ENCODE data around the gene GBGT1. TPM values are rescaled to one million over a fixed set of nuclear protein-coding genes. Genes with fewer than 3 reads are reported as not detected.

The GBGT1 gene
- total RNA-seq, 1 donor from 2014 or later, result 13.4 TPM

DNA sequence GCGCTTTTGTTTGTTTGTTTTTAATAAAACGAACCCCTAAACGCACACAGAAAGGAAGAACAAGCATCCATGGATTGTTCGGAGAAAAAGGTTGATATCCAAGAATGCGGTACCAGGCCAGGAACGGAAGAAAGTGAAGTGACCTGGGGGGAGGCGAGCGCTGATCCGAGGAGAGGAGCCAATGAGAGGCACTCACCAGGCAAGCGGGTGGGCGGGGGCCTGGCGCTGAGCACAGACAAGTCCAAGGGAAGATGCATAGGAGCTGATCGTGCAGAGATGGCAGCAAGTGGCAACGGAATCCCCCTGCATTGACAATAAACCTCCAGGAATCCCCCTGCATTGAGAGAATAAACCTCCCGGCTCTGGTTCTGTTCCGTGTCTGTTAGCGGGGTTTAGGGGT, 36.9 kb upstream of the GBGT1 start:
- Histone ChIP-seq H3K36me3 (no peaks in the 10 kb centered on the region), H3K4me1 (no peaks in the 10 kb centered on the region), H3K27ac (no peak overlapping the region), H3K4me3 (no peak overlapping the region), H3K9me3 (no peaks in the 10 kb centered on the region), H3K27me3 (no peaks in the 10 kb centered on the region)
- intact Hi-C loops (cut with DNase I), result no loop called here
- peak in 1 of 2 donors; percentile 55 for DNase-seq (ENCODE audit: low spot score in 2 of 2)
- TF ChIP-seq, protein P1, sequence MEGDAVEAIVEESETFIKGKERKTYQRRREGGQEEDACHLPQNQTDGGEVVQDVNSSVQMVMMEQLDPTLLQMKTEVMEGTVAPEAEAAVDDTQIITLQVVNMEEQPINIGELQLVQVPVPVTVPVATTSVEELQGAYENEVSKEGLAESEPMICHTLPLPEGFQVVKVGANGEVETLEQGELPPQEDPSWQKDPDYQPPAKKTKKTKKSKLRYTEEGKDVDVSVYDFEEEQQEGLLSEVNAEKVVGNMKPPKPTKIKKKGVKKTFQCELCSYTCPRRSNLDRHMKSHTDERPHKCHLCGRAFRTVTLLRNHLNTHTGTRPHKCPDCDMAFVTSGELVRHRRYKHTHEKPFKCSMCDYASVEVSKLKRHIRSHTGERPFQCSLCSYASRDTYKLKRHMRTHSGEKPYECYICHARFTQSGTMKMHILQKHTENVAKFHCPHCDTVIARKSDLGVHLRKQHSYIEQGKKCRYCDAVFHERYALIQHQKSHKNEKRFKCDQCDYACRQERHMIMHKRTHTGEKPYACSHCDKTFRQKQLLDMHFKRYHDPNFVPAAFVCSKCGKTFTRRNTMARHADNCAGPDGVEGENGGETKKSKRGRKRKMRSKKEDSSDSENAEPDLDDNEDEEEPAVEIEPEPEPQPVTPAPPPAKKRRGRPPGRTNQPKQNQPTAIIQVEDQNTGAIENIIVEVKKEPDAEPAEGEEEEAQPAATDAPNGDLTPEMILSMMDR (IDR thresholded peaks at IDR 0.05), result no peak

DNA sequence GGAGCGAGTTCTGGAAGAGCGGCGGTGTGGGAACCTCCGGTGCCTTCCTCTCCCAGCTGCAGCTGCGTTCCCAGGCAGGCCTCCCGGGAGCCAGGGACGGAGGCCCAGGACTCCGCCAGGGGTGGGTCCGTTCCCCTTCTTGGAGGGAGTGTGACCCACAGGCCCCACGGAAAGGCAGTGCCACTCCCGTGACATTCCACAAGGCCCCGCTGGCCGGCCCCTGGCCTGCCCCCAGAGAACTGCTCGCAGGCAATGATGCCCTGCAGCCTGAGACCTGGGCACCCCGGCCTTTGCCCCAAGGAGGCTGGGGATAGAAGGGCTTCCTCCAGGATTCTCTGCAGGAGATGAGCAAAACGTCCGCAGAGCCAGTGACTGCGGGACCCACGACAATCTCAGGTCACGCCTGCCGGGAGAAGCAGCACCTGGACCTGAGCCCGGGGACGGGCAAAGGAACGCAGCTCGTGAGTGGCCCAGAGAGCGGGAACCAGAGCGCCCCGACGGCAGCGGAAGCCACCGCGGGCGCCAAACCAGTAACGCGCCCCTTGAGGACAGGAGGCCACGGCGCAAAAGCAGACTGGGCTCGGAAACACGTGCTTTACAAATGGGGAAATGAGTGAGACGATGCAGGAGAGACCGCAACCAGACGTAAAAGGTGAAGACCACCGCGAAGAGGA, 36.1 kb upstream of the GBGT1 start:
- TF ChIP-seq, protein P1 (IDR thresholded peaks at IDR 0.05), result peak in 1 of 3 experiments; percentile 31
- H3K4me3 ChIP-seq, result peak overlapping the region in 1 of 2 donors; percentile 58

DNA sequence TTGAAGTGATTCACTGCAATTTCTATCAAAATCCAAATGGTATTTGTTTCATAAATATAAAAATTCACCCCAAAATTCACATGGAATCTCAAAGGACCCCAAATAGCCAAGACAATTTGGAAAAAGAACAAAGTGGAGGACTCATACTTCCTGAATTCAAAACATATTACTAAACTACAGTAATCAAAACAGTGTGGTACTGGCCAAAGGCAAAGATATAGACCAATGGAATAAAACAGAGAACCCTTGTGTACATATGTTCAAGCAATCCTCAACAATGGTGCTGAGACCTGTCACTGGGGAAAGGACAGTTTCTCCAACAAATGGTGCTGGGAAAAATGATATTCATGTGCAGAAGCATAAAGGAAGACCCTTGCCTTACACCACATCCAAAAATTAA, 31.3 kb upstream of the GBGT1 start:
- no peaks in the 10 kb centered on the region for H3K4me1 ChIP-seq
- H3K27ac ChIP-seq, result no peak overlapping the region
- no peaks in the 10 kb centered on the region for H3K36me3 ChIP-seq
- DNase-seq (ENCODE audit: low spot score in 2 of 2), result no peak
- H3K9me3 ChIP-seq, result peaks cover 0 to 5% of the 10 kb centered on the region in 2 donors
- TF ChIP-seq, protein P1 (IDR thresholded peaks at IDR 0.05), result no peak
- intact Hi-C loops (cut with DNase I), result no loop called here
- H3K4me3 ChIP-seq, result no peak overlapping the region
- no peaks in the 10 kb centered on the region for H3K27me3 ChIP-seq

More for the DNA sequence above, 36.1 kb upstream of the GBGT1 start:
- H3K9me3 ChIP-seq, result peaks cover 0 to 5% of the 10 kb centered on the region in 2 donors
- H3K36me3 ChIP-seq, result no peaks in the 10 kb centered on the region
- DNase-seq (ENCODE audit: low spot score in 2 of 2), result peak in 1 of 2 donors; percentile 60
- intact Hi-C loops (cut with DNase I), result no loop called here
- no peaks in the 10 kb centered on the region for H3K4me1 ChIP-seq
- peak overlapping the region in 1 of 2 donors; percentile 28 for H3K27ac ChIP-seq
- H3K27me3 ChIP-seq, result no peaks in the 10 kb centered on the region

DNA sequence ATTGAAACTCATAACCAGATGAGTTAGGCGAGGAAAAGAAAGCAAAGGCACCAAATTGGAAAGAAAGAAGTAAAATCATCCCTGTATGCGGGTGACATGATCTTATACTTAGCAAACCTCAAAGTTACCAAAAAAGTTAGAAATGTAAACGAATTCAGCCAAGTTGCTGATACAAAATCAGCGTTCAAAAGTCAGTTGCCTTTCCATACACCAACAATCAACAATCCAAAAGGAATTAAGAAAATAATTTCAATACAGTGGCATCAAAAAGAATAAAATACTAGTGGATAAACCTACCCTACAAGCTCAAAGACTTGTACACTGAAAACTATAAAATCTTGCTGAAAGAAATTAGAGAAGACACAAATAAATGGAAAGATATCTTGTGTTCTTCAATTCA, 30.9 kb upstream of the GBGT1 start:
- Histone ChIP-seq H3K4me1 (no peaks in the 10 kb centered on the region), H3K27me3 (no peaks in the 10 kb centered on the region), H3K27ac (no peak overlapping the region), H3K9me3 (peaks cover 0 to 5% of the 10 kb centered on the region in 2 donors), H3K4me3 (no peak overlapping the region), H3K36me3 (no peaks in the 10 kb centered on the region)
- no peak for DNase-seq (ENCODE audit: low spot score in 2 of 2)
- TF ChIP-seq, protein P1 (IDR thresholded peaks at IDR 0.05), result no peak
- intact Hi-C loops (cut with DNase I), result no loop called here

DNA sequence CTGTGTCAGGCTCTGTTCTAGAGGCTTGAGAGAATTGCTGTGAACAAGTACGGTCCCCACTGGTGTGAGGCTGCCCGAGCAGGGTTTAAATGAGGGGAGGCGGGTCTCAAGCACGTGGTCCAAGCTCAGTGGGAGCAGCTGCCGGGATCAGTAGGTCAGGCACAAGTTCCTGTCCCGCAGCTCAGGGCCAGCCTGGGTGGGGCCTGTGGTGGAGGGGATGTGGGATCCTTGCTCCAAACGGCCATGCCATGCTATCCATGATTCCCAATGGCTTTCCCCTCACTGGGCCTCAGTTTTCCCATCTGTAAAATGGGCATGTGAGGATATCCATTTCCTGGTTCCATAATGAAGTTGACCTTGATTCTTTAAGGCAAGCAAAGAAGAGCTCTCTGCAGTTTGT, 28.3 kb upstream of the GBGT1 start:
- Histone ChIP-seq H3K9me3 (peaks cover 0 to 5% of the 10 kb centered on the region in 2 donors), H3K4me1 (no peaks in the 10 kb centered on the region), H3K27ac (no peak overlapping the region), H3K36me3 (no peaks in the 10 kb centered on the region), H3K4me3 (no peak overlapping the region), H3K27me3 (no peaks in the 10 kb centered on the region)
- TF ChIP-seq, protein P1 (IDR thresholded peaks at IDR 0.05), result no peak
- peak in 1 of 2 donors; percentile 40 for DNase-seq (ENCODE audit: low spot score in 2 of 2)
- intact Hi-C loops (cut with DNase I), result no loop called here

Data from ascending aorta (tissue), 2 donors.